AG10803 (cell line): ENCODE data around the gene HOXA11.
A peak's percentile ranks its signal among the peaks of the same experiment; 100 is the strongest.

Experiments used
- DNase-seq: peaks from one replicate; pipeline ENCODE4 v3.0.0; 2010; ENCODE audit warnings: low read depth
- H3K4me3 ChIP-seq: 2 replicates; pipeline ENCODE4 v1.5.1; 2011; ENCODE audit warnings: mild to moderate bottlenecking, low read length, control low read depth
- TF ChIP-seq, protein P1 (sequence below): conservative IDR thresholded peaks from 2 replicates; pipeline ENCODE4 v1.5.1; 2011; ENCODE audit warnings: mild to moderate bottlenecking, low read length, control low read depth, inconsistent platforms

The HOXA11 gene

DNA sequence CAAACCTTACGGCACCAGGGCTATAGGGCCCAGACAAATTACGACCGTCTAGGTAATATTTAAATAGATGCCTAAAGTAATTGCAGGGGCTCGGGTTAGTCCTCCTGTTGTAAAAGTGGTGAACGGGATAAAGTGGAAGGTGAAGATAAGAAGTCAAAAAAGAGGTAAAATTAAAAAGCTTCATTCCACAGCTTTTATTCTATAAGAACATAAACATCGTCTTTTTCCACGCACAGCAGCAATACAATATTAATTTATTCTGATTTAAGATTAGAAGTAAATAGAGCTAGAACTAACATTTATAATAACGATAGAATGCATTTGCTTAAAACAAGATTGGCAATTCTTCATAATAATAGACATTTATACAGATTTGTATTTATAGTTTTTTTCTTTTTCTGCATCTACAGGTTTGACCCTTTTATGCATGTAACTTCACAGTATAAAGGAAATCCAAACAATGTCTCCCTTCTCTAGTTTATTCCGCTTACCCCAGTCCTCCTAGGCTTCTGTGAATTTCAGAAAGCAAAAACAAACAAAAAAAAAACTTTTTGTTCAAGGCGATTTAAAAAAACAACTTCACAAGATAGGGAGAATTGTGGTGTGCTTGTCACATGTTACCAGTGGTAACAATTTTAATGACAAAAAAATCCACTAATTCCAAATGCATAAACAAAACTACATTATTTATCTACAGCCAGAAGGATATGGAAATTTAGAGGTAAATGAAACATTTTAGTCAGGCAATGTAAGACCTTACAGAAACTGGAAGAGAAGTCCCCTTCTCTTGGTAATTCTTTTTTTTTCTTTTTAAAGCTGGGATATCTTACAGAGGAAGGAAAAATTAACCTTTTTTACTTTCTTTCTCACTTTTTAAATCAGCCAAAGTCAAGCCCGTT, 14.4 kb downstream of the HOXA11 start:
- DNase-seq = no peak
- H3K4me3 ChIP-seq = peak overlapping the region; percentile 87
- TF ChIP-seq, protein P1, sequence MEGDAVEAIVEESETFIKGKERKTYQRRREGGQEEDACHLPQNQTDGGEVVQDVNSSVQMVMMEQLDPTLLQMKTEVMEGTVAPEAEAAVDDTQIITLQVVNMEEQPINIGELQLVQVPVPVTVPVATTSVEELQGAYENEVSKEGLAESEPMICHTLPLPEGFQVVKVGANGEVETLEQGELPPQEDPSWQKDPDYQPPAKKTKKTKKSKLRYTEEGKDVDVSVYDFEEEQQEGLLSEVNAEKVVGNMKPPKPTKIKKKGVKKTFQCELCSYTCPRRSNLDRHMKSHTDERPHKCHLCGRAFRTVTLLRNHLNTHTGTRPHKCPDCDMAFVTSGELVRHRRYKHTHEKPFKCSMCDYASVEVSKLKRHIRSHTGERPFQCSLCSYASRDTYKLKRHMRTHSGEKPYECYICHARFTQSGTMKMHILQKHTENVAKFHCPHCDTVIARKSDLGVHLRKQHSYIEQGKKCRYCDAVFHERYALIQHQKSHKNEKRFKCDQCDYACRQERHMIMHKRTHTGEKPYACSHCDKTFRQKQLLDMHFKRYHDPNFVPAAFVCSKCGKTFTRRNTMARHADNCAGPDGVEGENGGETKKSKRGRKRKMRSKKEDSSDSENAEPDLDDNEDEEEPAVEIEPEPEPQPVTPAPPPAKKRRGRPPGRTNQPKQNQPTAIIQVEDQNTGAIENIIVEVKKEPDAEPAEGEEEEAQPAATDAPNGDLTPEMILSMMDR = no peak

- no peak for DNase-seq
- H3K4me3 ChIP-seq = peak overlapping the region; percentile 87
- TF ChIP-seq, protein P1 = no peak
Observed at GRCh38 chr7:27169658-27170425, 15.2 kb downstream of the HOXA11 start.

GRCh38 chr7:27168265-27168947, 16.6 kb downstream of the HOXA11 start:
- TF ChIP-seq, protein P1 = peak; percentile 27; the same call in 1 of the 2 replicates

DNA sequence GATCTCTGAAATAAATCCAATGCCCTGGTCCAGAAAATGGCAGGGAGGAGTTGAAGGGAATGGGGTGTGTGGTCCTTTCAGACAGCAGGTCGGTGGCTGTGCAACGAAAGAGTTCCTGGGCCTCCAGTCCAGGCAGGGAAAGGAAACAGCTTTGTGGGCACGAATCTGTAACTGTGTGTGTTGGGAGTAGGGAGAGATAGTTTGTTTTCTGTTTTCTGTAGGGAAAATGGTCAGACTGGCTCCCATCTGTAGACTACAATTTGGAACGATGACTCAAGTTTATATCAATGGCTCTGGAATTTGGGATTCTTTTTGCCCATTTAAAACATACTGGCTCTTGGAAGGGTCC, 17.1 kb downstream of the HOXA11 start:
- H3K4me3 ChIP-seq = peak overlapping the region; percentile 87
- TF ChIP-seq, protein P1 = no peak
- peak; percentile 81 for DNase-seq

More at GRCh38 chr7:27168265-27168947, 16.6 kb downstream of the HOXA11 start:
- peak; percentile 73 for DNase-seq
- peak overlapping the region; percentile 87 for H3K4me3 ChIP-seq

- H3K4me3 ChIP-seq = peak overlapping the region; percentile 87
- peak; percentile 87 for DNase-seq
- TF ChIP-seq, protein P1 = no peak
Observed at GRCh38 chr7:27166531-27167505, 18.2 kb downstream of the HOXA11 start.

DNA sequence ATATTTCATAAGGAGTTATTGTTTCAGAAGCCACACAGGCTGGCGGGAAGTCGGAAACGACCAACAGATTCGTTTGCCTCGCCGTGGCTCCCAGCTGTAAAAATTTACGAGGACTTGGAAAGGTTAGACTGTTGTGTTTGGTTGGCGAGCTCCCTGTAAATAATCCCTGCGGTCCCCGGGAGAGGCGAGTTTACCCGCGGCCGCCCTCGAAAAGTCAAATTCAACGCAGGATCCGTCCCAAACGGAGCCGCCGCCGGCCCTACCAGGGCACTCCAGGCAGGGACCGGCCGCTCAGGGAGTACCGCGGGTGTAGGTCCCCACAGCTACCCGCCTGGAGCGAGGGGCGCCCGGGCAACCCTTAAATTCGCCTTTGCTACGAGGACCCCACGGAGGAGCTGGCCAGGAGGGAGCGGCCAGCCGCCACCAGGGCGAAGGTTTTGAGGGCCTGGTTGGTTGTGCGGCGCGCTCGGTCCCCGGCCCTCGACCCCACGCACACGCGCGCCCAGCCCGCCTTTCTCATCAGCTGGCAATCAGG, 19.0 kb downstream of the HOXA11 start:
- peak overlapping the region; percentile 87 for H3K4me3 ChIP-seq
- TF ChIP-seq, protein P1 = no peak
- DNase-seq = peak; percentile 74
